HG03575 (cell line): ENCODE results near the gene NOXO1.

Experiments used
- ATAC-seq: cut with Tn5 transposase; IDR thresholded peaks from one replicate; pipeline ENCODE4 v1.9.1; 2021; ENCODE audit not compliant: unreplicated experiment, insufficient number of reproducible peaks, low FRiP score; ENCODE audit errors: extremely low read depth

Gene NOXO1

DNA sequence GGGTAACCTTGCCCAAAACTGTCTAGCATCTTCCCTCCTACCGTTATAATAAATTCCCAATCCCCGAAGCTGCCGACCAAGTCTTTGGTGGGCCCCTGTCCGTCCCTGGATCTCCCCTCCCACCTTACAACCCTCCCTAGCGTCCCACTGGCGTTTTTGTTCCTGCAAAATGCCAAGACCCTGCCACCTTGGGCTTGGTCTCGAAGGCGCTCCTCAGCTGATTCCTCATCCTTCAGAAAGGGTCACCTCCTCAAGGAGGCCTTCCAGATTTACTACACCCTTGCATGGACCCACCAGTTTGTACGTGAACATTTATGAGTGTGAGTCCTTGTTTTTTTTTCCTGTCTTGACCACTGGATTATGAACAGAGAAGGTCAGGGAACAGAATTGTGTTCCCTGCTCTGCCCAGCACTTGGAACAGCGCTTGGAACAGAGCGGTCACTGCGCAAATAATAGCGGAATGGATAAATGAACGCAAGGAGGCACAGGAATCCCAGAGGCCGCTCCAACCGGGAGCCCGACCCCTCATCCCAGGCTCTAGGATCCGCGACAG, 1.8 kb upstream of the NOXO1 start:
- no peak for ATAC-seq

GRCh38 chr16:1982013-1982433, 754 bp upstream of the NOXO1 start:
- no peak for ATAC-seq

GRCh38 chr16:1980770-1981087, 540 bp downstream of the NOXO1 start:
- no peak for ATAC-seq

DNA sequence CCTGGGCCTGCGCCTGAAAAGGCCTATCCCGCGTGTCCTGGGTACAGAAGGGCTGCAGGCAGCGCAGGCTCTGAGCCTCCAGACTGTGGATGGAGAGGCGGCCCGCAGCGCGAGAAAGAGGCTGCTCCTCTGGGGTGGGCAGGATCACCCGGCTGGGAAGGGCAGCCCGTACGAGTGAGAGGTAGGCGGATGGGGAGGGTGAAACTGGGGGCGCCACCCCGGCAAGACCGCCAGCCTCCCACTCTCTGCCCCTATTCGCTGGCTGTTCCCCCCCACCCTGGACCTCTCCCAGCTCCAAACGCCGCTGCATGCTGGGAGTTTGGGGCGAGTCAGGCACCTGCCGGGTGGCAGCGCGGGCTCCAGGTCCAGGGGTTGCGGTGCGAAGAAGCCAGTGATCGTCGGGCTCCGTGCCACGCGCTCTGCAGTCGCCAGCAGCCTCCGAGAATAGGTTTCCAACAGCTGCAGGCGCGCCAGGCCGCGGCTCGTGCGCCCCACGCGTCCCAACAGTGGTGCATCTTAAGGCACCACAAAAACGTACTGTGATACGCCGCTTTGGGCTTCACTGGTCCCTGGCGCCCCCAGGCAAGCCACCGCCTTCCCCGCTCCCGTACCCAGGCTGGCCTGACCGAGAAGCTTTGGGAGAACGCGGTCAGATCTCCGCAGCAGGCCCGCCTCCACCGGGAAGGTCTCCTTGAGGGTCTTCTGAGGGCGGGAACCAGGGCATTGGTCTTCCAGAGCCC, 1.1 kb downstream of the NOXO1 start:
- no peak for ATAC-seq

- no peak for ATAC-seq
Observed at GRCh38 chr16:1979271-1980029, 1.8 kb downstream of the NOXO1 start.

DNA sequence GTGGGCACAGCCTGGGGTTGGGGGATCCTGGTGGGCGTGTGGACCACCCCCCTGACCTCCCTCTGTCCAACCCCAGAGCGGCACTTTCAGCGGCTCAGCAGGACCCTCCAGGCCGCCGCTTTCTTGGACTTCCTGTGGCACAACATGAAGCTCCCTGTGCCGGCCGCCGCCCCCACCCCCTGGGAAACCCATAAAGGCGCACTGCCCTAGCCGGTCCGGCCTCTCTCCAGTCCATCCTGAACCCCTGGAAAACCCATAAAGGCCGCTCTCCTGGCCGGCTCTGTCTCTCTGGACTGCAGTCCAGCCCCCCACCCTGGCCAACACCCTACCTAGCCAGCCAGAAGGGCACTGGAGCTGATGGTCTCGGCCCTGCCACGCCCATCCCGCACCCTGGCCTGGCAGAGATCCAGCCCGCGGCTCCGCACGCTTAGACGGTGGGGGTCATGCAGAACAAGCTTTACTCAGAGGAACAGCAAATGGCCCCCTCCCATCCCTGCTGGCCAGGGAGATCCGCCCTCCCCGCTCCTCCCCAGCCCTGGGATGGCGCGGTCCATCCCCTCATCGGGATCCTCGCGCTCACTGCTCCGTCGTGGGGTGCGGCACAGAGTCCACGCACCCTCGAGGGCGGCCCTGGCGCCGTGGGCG, 2.7 kb downstream of the NOXO1 start:
- ATAC-seq: no peak

DNA sequence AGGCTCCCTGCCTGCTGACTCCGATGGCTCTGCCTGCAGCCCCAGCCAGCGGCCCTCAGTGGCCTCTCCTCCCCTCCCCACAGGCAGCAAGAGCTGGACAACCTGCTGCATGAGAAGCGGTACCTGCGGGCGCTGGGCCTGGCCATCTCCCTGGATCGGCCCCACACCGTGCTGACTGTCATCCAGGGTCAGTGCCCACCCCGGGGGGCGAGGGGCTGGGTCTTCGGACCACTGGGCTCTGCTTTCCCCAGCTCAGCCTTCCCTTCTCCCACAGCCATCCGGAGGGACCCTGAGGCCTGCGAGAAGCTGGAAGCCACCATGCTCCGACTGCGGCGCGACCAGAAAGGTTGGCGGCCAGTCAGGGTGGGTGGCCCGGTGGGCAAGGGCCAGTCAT, 3.4 kb downstream of the NOXO1 start:
- no peak for ATAC-seq

DNA sequence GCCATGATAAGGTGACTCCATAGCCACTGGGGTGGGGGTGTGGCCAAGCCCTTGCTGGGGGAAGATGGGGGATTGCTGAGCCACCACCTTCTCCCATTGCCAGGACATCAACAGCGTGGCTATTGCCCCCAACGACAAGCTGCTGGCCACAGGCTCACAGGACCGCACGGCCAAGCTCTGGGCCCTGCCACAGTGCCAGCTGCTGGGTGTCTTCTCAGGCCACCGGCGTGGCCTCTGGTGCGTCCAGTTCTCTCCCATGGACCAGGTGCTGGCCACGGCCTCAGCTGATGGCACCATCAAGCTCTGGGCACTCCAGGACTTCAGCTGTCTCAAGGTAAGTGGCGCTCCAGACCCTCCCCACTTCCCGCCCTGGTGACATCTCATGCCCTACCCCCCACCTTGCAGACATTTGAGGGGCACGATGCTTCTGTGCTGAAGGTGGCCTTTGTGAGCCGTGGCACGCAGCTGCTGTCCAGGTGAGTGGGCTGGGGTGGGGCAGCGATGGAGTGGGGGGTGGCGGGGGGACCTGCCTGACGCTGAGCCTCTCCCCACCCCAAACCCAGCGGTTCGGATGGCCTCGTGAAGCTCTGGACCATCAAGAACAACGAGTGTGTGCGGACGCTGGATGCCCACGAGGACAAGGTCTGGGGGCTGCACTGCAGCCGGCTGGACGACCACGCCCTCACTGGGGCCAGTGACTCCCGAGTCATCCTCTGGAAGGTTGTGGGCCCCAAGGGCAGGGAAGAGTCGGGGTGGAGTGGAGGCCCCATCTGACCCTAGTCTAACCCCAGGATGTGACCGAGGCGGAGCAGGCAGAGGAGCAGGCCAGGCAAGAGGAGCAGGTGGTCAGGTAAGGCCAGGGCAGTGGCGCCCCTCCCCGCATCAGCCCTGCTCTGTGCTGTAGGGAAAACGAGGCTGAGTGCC, 4.1 kb downstream of the NOXO1 start:
- no peak for ATAC-seq

- no peak for ATAC-seq
Observed at GRCh38 chr16:1976216-1976520, 5.1 kb downstream of the NOXO1 start.

DNA sequence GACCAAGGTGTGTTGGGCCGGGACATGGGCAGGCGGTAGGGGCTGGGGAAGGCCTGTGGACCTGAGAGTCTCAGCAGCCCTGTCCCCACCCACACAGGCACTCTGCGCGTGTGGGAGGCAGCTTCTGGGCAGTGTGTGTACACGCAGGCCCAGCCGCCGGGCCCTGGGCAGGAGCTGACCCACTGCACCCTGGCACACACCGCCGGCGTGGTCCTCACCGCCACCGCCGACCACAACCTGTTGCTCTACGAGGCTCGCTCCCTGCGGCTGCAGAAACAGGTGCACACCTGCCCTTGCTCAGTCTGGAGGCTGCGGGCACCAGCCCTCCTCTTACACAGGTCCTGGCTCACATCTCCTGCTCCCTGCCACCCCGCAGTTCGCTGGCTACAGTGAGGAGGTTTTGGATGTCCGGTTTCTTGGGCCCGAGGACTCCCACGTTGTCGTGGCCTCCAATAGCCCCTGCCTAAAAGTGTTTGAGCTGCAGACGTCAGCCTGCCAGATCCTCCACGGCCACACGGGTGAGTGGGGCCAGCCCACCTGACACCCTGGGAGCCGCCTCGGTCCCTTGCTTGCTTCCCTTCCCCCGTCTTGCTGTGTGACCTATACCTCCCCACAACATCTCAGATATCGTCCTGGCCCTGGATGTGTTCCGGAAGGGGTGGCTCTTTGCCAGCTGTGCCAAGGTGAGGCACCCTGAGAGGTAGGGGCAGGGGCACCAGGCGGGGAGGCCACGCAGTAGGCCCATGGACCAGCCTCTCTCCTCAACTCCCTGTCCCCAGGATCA, 5.6 kb downstream of the NOXO1 start:
- ATAC-seq: no peak

GRCh38 chr16:1974157-1975070, 6.9 kb downstream of the NOXO1 start:
- no peak for ATAC-seq

DNA sequence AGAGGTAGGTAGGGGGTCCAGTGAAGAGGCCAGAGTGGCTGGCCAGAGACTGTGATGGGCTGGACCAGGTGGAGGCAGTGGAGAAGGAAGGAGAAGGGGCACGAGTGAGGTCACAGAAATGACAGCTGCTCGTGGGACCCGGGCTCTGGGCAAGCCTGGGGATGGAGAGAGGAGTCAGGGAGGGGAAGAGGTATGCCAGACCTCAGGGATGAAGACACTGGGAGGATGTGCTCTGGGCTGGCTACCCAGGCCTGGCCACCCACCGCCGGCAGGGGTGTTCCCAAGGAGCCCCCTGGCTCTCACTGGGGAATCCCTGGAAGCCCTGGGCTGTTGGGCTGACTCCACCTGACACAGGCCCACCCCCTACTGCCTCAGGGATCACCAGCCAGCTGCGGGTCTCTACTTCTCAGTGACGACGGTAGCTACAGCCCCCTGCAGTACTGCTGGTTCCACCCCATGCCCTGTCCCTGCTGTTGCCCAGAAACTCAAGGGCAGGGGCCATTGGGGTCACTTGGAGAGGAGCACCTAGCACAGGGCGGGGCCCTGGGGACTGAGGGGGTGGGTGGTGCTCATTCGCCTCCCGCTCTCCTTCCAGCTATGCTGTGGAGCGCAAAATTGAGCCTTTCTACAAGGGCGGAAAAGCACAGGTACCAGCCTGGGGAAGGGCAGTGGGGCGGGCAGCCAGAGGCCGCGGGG, 7.7 kb downstream of the NOXO1 start:
- ATAC-seq: no peak

DNA sequence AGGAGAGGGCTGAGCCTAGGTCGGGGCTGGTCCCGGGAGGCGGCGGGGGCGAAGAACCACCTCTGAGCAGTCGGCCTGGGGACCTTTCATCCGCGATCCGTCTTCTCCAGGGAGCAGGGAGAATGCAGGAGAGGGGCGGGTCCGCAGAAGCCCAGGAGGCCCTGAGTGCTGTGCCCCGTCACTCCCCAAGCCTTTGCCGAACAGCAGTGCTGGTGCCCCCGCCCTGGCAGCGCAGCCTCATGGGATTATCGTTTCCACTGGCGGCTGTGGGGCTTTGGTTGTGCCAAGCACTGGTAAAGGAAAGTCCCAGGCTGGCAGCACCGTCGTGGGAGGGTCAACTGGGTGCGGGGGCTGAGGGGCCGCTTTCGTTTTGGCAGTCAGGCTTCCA, 8.8 kb downstream of the NOXO1 start:
- no peak for ATAC-seq

DNA sequence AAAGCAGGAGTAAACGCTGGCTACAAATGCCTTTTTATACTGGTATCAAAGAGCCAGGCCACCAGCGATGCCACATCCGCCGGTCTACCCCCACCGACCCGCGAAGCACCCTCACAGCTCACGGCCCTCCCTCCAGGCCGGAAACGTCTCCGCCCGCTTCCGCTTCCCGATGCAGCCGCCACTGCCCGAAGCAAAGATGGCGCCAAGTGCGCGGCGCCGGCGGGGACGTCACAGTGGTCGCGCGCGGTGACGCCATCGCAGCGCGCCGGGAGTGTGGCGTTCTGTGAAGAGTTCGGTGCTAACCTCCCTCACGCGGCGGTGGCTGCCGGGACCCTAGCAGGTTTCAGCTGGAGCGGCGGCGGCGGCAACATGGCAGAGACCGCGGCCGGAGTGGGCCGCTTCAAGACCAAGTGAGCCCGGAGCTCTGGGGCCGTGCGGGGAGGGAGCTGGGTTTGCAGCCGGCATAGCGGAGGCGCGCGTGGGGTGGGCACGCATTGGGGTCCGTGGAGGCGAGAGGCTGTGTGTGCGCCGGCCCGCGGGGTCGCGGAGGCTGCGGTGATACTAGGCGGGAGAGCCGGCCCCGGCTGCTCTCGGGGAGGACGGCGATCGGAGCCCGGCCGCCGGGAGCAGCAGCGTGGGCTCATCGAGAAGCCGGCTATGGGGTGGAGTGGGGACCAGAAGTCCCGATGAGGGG, 9.3 kb downstream of the NOXO1 start, which contains the start of gene TBL3:
TBL3 (plus strand) TSS at position 258 of the 694 bp plus-strand sequence; CDS start at position 370, 112 bp downstream.
- ATAC-seq: no peak

DNA sequence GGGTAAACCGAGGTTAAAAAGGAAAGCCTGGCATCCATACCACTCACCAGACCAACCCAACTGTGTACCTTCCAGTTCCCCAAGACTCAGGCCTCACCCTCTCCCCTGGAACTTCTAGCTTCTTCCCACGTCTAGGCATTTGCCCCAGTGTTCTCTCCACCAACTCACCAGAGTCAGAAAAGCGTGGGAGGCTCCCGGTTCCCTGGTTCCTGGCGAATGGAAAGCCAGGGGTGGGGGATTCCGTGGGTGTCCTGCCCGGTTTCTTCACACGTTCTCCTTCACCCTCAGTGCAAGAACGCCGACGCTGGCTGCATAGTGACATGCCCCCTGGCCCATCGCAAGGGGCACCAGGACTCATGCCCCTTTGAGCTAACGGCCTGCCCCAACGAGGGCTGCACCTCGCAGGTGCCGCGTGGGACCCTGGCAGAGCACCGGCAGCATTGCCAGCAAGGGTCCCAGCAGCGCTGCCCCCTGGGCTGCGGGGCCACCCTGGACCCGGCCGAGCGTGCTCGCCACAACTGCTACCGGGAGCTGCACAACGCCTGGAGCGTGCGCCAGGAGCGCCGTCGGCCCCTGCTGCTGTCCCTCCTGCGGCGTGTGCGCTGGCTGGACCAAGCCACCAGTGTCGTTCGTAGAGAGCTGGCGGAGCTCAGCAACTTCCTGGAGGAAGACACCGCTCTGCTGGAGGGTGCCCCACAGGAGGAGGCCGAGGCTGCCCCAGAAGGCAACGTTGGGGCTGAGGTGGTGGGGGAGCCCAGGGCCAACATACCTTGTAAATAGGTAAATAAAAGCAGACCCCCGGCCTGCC, 12.9 kb downstream of the NOXO1 start:
- ATAC-seq: no peak

- ATAC-seq: no peak
Observed at GRCh38 chr16:1966460-1966859, 14.8 kb downstream of the NOXO1 start, which contains the start of gene RNF151. RNF151 (plus strand) TSS chr16:1966856; CDS start chr16:1966882, 26 bp downstream.
